HCT116 (cell line): ENCODE measurements around the gene NKRF. TPM values are rescaled to one million over a fixed set of nuclear protein-coding genes. Genes with fewer than 3 reads are reported as not detected.

ENCODE experiments used
- ATAC-seq: fragments of 200-7000 bp; cut with Tn5 transposase; 2 replicates; pipeline ENCODE4 v1.9.1; 2020; ENCODE audit warnings: mild to moderate bottlenecking, moderate library complexity
- BruUV-seq: library from RNA; stranded (reverse); fragments of 400-500 nt; replicated peaks from 2 replicates; lab custom pipeline; 2021; lab: Mats Ljungman, UMichigan
- CTCF ChIA-PET: fragments of 300-600 bp; sonication (Branson Sonifier 250); formaldehyde crosslinking; loops from one replicate; lab custom pipeline; 2021; ENCODE audit warnings: antibody characterized with exemption; lab: Charles Lee
- POLR2A ChIA-PET: fragments of 300-600, 350-600 bp; sonication (Branson Sonifier 250); formaldehyde crosslinking; loops from one replicate; lab custom pipeline; 2021; ENCODE audit warnings: antibody characterized with exemption; lab: Charles Lee
- RAD21 ChIA-PET, 2 experiments: fragments of 300-600 bp; sonication (Branson Sonifier 250); formaldehyde crosslinking; loops; one replicate each; lab custom pipeline; 2023; ENCODE audit warnings: low total read pairs in 2 of 2; ENCODE audit not compliant: uncharacterized antibody in 2 of 2, unreplicated experiment in 2 of 2, low non-redundant PET in 1 of 2; lab: Charles Lee
- DNase-seq: peaks from one replicate; pipeline ENCODE4 v3.0.0-alpha.2; 2010; ENCODE audit warnings: low read depth, low spot score
- H2AFZ ChIP-seq: fragments of 200-600 bp; shearing (Covaris generic), sonication (generic); 2 replicates; pipeline ENCODE4 v1.6.1; 2017; ENCODE audit warnings: low read depth, mixed run types, mixed read lengths, antibody characterized with exemption, low read length; ENCODE audit not compliant: poor library complexity, severe bottlenecking
- H3K27ac ChIP-seq: 2 replicates; pipeline ENCODE4 v1.5.1; 2012; ENCODE audit warnings: low read depth, low read length
- H3K27me3 ChIP-seq: fragments of 200-600 bp; sonication (generic); 2 replicates; pipeline ENCODE4 v1.6.1; 2016; ENCODE audit warnings: mixed run types, low read length, mixed read lengths; ENCODE audit not compliant: insufficient read depth
- H3K36me3 ChIP-seq, 2 experiments: fragments of 200-500 bp in 1 of 2; fragments of 200-600 bp in 1 of 2; sonication (Bioruptor generic) in 1 of 2; sonication (generic) in 1 of 2; 2 replicates each; pipeline versions ENCODE4 v1.5.1 to v1.6.1; 2014 to 2016; ENCODE audit warnings: low read length in 2 of 2, inconsistent platforms in 1 of 2, mixed read lengths in 1 of 2, mixed run types in 1 of 2; ENCODE audit not compliant: insufficient read depth in 2 of 2, control insufficient read depth in 1 of 2
- H3K4me1 ChIP-seq, 2 experiments: fragments of 200-600 bp in 1 of 2; sonication (generic) in 1 of 2; 2 replicates each; pipeline versions ENCODE4 v1.5.1 to v1.6.1; 2012 to 2017; ENCODE audit warnings: low read length in 2 of 2, inconsistent platforms in 1 of 2, mild to moderate bottlenecking in 1 of 2, mixed read lengths in 1 of 2, mixed run types in 1 of 2, moderate library complexity in 1 of 2; ENCODE audit not compliant: insufficient read depth in 2 of 2, control insufficient read depth in 1 of 2
- H3K4me2 ChIP-seq: fragments of 200-600 bp; sonication (generic); 2 replicates; pipeline ENCODE4 v1.6.1; 2017; ENCODE audit warnings: mixed run types, low read length, mixed read lengths
- H3K4me3 ChIP-seq, 2 experiments: fragments of 200-600 bp in 1 of 2; sonication (generic) in 1 of 2; replicated peaks in 1 of 2; 2 replicates each; pipeline ENCODE4 v1.5.1; 2011 to 2016; ENCODE audit warnings: low read length in 2 of 2, control low read depth in 1 of 2, low read depth in 1 of 2, mild to moderate bottlenecking in 1 of 2, mixed read lengths in 1 of 2, mixed run types in 1 of 2
- H3K79me2 ChIP-seq: fragments of 200-600 bp; sonication (generic); 2 replicates; pipeline ENCODE4 v1.6.1; 2017; ENCODE audit warnings: mild to moderate bottlenecking, mixed run types, low read length, moderate library complexity, mixed read lengths; ENCODE audit not compliant: insufficient read depth
- H3K9ac ChIP-seq: fragments of 200-600 bp; sonication (generic); 2 replicates; pipeline ENCODE4 v1.6.1; 2016; ENCODE audit warnings: low read length, mixed read lengths
- H3K9me2 ChIP-seq: fragments of 200-600 bp; sonication (generic), shearing (Covaris generic); 2 replicates; pipeline ENCODE4 v1.6.1; 2017; ENCODE audit warnings: mixed run types, mild to moderate bottlenecking, moderate library complexity; ENCODE audit not compliant: insufficient read depth
- H3K9me3 ChIP-seq, 2 experiments: fragments of 200-500 bp in 1 of 2; fragments of 200-600 bp in 1 of 2; sonication (Bioruptor generic) in 1 of 2; sonication (generic) in 1 of 2; 2 replicates each; pipeline ENCODE4 v1.6.1; 2014 to 2017; ENCODE audit warnings: low read length in 2 of 2, mixed read lengths in 2 of 2, inconsistent platforms in 1 of 2, low read depth in 1 of 2, mild to moderate bottlenecking in 1 of 2, mixed run types in 1 of 2, moderate library complexity in 1 of 2; ENCODE audit not compliant: control insufficient read depth in 1 of 2, insufficient read depth in 1 of 2
- H4K20me1 ChIP-seq: fragments of 200-600 bp; sonication (generic), shearing (Covaris generic); 2 replicates; pipeline ENCODE4 v1.6.1; 2017; ENCODE audit warnings: mixed run types, mild to moderate bottlenecking, moderate library complexity; ENCODE audit not compliant: insufficient read depth
- CBX3 ChIP-seq: IDR thresholded peaks from 2 replicates; pipeline ENCODE4 v1.6.1; 2012; ENCODE audit warnings: low read depth
- CEBPB ChIP-seq: IDR thresholded peaks from 2 replicates; pipeline ENCODE4 v1.6.1; 2012; ENCODE audit warnings: low read depth
- ELF1 ChIP-seq: IDR thresholded peaks from 2 replicates; pipeline ENCODE4 v1.6.1; 2012; ENCODE audit warnings: low read depth, borderline replicate concordance
- EZH2phosphoT487 ChIP-seq: fragments of 200-600 bp; IDR thresholded peaks from 2 replicates; pipeline ENCODE4 v1.6.1; 2018; ENCODE audit warnings: antibody characterized with exemption, borderline replicate concordance
- JUND ChIP-seq: IDR thresholded peaks from 2 replicates; pipeline ENCODE4 v1.6.1; 2012
- POLR2A ChIP-seq: IDR thresholded peaks from 2 replicates; pipeline ENCODE4 v1.7.0; 2011; ENCODE audit warnings: borderline replicate concordance; ENCODE audit not compliant: insufficient read depth, insufficient read length; ENCODE audit errors: extremely low read depth
- POLR2AphosphoS5 ChIP-seq: IDR thresholded peaks from 2 replicates; pipeline ENCODE4 v1.6.1; 2011; ENCODE audit warnings: mild to moderate bottlenecking, low read depth, low read length, moderate library complexity
- SIN3A ChIP-seq: IDR thresholded peaks from 2 replicates; pipeline ENCODE4 v1.6.1; 2012; ENCODE audit warnings: low read depth
- SP1 ChIP-seq: IDR thresholded peaks from 2 replicates; pipeline ENCODE4 v1.6.1; 2012; ENCODE audit warnings: low read depth
- SRF ChIP-seq: IDR thresholded peaks from 2 replicates; pipeline ENCODE4 v1.6.1; 2012; ENCODE audit warnings: low read depth
- TCF7L2 ChIP-seq: IDR thresholded peaks from 2 replicates; pipeline ENCODE4 v1.7.0; 2011; ENCODE audit warnings: borderline replicate concordance, inconsistent platforms; ENCODE audit not compliant: insufficient read depth, insufficient read length; ENCODE audit errors: extremely low read depth
- ZNF274 ChIP-seq: fragments of 200-500 bp; sonication (Bioruptor generic); IDR thresholded peaks from 2 replicates; pipeline ENCODE4 v1.6.1; 2014; ENCODE audit warnings: mild to moderate bottlenecking, low read depth, low read length, inconsistent platforms
- intact Hi-C: fragments of 100-400 bp; cut with micrococcal nuclease; formaldehyde crosslinking; loops from 2 replicates; pipeline ENCODE4 v1.10.0; 2022
- total RNA-seq: library from RNA; stranded (reverse); gene quantifications from one replicate; pipeline ENCODE4 v1.2.1, GENCODE V29; 2021; ENCODE audit not compliant: unreplicated experiment
- TF ChIP-seq, protein P1 (sequence below), 3 experiments: fragments of 200-600 bp in 1 of 3; sonication (generic) in 1 of 3; IDR thresholded peaks in 2 of 3; conservative IDR thresholded peaks in 1 of 3; 2 replicates each; pipeline ENCODE4 v1.5.1; 2012 to 2017; ENCODE audit warnings: low read depth in 2 of 3, low read length in 2 of 3, antibody characterized with exemption in 1 of 3, borderline replicate concordance in 1 of 3, control low read depth in 1 of 3, mild to moderate bottlenecking in 1 of 3, mixed read lengths in 1 of 3, mixed run types in 1 of 3, moderate library complexity in 1 of 3; ENCODE audit not compliant: insufficient read depth in 1 of 3
- TF ChIP-seq, protein P2 (sequence below): IDR thresholded peaks from 2 replicates; pipeline ENCODE4 v1.6.1; 2011; ENCODE audit warnings: mild to moderate bottlenecking, low read length, moderate library complexity; ENCODE audit not compliant: insufficient replicate concordance; ENCODE audit errors: extremely low read depth

The NKRF gene
- total RNA-seq, 1 experiment from 2014 or later, result 22.8 TPM

DNA sequence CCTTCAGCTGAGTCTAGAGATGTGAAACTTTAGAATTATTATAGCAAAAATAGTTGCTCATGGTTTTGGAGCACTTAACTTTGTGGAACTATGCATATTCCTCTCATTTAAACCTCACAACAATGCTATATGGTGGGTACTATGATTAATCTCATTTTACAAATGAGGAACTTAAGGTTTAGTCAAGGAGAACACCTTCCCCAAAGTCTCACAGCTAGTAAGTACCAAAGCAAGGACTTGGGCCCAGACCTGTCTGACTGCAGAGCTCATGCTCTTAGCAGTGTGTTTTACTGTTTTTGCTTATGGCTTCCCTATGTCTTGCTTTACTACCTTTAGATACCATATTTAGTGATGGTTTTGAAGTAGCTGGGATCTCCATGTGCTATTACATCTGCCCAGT is 26.8 kb downstream of the NKRF start:
- Histone ChIP-seq H3K4me3 (no peak overlapping the region), H2AFZ (no peak overlapping the region), H3K9me2 (no peaks in the 10 kb centered on the region), H3K36me3 (peaks cover 0 to 4% of the 10 kb centered on the region in 2 experiments; a peak in 2 of 4 replicates), H3K27ac (no peak overlapping the region), H3K9ac (no peak overlapping the region), H3K4me1 (peaks cover 0 to 6% of the 10 kb centered on the region in 2 experiments; a peak in 1 of 4 replicates), H3K27me3 (no peaks in the 10 kb centered on the region), H3K79me2 (peaks cover 19% of the 10 kb centered on the region), H3K4me2 (no peak overlapping the region), H3K9me3 (no peaks in the 10 kb centered on the region), H4K20me1 (no peaks in the 10 kb centered on the region)
- CTCF ChIA-PET, result no interaction called here
- POLR2A ChIA-PET, result no interaction called here
- BruUV-seq, result no TSS peak
- ATAC-seq (no peak), DNase-seq (no peak)
- intact Hi-C loops, result no loop called here
- TF ChIP-seq ZNF274 (no peak), SP1 (no peak), CBX3 (no peak), SIN3A (no peak), EZH2phosphoT487 (no peak), POLR2AphosphoS5 (no peak), POLR2A (no peak), SRF (no peak), JUND (no peak), CEBPB (no peak), ELF1 (no peak), TCF7L2 (no peak)
- TF ChIP-seq, protein P1, sequence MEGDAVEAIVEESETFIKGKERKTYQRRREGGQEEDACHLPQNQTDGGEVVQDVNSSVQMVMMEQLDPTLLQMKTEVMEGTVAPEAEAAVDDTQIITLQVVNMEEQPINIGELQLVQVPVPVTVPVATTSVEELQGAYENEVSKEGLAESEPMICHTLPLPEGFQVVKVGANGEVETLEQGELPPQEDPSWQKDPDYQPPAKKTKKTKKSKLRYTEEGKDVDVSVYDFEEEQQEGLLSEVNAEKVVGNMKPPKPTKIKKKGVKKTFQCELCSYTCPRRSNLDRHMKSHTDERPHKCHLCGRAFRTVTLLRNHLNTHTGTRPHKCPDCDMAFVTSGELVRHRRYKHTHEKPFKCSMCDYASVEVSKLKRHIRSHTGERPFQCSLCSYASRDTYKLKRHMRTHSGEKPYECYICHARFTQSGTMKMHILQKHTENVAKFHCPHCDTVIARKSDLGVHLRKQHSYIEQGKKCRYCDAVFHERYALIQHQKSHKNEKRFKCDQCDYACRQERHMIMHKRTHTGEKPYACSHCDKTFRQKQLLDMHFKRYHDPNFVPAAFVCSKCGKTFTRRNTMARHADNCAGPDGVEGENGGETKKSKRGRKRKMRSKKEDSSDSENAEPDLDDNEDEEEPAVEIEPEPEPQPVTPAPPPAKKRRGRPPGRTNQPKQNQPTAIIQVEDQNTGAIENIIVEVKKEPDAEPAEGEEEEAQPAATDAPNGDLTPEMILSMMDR (IDR thresholded peaks at IDR 0.05 in 2 of 3, conservative IDR thresholded peaks at IDR 0.05 in 1 of 3; ENCODE audit: borderline replicate concordance in 1 of 3, insufficient read depth in 1 of 3, low read depth in 2 of 3, low read length in 2 of 3), result no peak
- TF ChIP-seq, protein P2, sequence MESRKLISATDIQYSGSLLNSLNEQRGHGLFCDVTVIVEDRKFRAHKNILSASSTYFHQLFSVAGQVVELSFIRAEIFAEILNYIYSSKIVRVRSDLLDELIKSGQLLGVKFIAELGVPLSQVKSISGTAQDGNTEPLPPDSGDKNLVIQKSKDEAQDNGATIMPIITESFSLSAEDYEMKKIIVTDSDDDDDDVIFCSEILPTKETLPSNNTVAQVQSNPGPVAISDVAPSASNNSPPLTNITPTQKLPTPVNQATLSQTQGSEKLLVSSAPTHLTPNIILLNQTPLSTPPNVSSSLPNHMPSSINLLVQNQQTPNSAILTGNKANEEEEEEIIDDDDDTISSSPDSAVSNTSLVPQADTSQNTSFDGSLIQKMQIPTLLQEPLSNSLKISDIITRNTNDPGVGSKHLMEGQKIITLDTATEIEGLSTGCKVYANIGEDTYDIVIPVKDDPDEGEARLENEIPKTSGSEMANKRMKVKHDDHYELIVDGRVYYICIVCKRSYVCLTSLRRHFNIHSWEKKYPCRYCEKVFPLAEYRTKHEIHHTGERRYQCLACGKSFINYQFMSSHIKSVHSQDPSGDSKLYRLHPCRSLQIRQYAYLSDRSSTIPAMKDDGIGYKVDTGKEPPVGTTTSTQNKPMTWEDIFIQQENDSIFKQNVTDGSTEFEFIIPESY, result no peak
- RAD21 ChIA-PET, result no interaction called here
